ENCODE measurements around the gene SIPA1. TPM values are rescaled to one million over a fixed set of nuclear protein-coding genes. Genes with fewer than 3 reads are reported as not detected.
"Not testable (repeated sequence)": the region's sequence is repeated elsewhere in the genome, so short reads cannot be mapped to it uniquely, and the experiment has no call there.

The SIPA1 gene
- total RNA-seq, 6 experiments from 2014 or later: 23.0 to 41.3 (median 38.3) TPM

DNA sequence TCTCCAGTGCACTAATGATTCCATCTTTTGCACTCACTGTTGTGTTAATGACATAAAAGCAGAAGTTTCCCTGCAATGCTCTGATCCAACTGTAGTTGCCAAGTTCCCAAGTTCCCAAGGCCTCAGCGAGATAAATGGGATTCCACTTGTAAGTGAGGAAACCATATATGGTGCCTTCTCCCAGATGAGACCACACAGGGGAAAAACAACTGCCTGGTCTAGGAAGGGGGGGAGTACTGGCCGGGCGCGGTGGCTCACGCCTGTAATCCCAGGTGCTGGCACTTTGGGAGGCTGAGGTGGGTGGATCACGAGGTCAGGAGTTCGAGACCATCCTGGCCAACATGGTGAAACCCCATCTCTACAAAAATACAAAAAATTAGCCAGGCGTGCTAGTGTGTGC lies 48.1 kb downstream of the SIPA1 start:
- Mint-ChIP-seq H3K4me1 (ENCODE audit: low read depth) (no peaks in the 10 kb centered on the region), H3K9me3 (no peaks in the 10 kb centered on the region), H3K27ac (no peak overlapping the region), H3K36me3 (ENCODE audit: low read depth) (no peaks in the 10 kb centered on the region), H3K4me3 (no peak overlapping the region), H3K27me3 (ENCODE audit: insufficient read depth) (peaks cover 23% of the 10 kb centered on the region)
- TF ChIP-seq CTCF (IDR thresholded peaks at IDR 0.05): no peak
- no peak for DNase-seq

- not testable (repeated sequence) for H3K36me3 Mint-ChIP-seq (ENCODE audit: low read depth); H3K4me1 Mint-ChIP-seq (ENCODE audit: low read depth); H3K27ac Mint-ChIP-seq
These were observed 53.9 kb downstream of the SIPA1 start for GRCh38 chr11:65691847-65692246.

GRCh38 chr11:65692367-65692766 lies 54.5 kb downstream of the SIPA1 start:
- Mint-ChIP-seq H3K27me3 (ENCODE audit: insufficient read depth) (peaks cover 17% of the 10 kb centered on the region), H3K36me3 (ENCODE audit: low read depth) (no peaks in the 10 kb centered on the region), H3K27ac (no peak overlapping the region), H3K4me1 (ENCODE audit: low read depth) (no peaks in the 10 kb centered on the region), H3K9me3 (no peaks in the 10 kb centered on the region), H3K4me3 (no peak overlapping the region)
- TF ChIP-seq CTCF (IDR thresholded peaks at IDR 0.05): no peak
- no peak for DNase-seq

More at GRCh38 chr11:65691847-65692246, 53.9 kb downstream of the SIPA1 start:
- H3K27me3 Mint-ChIP-seq (ENCODE audit: insufficient read depth): peaks cover 14% of the 10 kb centered on the region
- not testable (repeated sequence) for DNase-seq, H3K4me3 Mint-ChIP-seq, H3K9me3 Mint-ChIP-seq

DNA sequence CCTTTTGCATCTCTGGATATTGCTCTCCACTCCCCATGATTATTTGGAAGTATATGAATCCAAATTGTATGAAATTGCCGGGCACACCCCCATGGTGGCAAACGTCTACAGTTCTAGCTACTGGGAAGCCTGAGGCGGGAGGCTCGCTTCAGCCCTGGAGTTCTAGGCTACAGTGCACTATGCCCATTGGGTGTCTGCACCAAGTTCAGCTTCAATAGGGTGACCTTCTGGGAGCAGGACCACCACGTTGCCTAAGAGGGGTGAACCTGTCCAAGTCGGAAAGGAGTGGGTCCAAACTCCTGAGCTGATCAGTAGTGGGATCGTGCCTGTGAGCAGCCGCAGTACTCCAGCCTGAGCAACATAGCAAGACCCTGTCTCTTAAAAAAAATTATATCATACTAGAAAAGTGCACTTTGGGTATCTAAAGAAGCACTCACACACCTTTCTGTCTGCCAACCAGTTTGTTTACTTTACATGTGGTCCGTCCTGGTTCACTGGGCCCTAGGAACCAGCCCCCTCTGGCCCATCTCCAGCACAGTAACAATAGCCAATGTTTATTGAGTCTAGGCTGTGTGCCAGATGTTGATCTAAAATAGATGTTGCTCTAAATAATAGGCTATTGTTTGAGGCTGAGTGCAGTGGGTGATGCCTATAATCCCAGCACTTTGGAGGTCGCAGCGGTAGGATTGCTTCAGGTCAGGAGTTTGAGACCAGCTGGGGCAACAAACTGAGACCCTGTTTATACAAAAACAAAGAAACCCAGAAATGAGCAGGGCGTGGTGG lies 57.7 kb downstream of the SIPA1 start:
- H3K27ac Mint-ChIP-seq: no peak overlapping the region
- no peak overlapping the region for H3K4me3 Mint-ChIP-seq
- no peaks in the 10 kb centered on the region for H3K36me3 Mint-ChIP-seq (ENCODE audit: low read depth)
- no peaks in the 10 kb centered on the region for H3K9me3 Mint-ChIP-seq
- TF ChIP-seq CTCF (IDR thresholded peaks at IDR 0.05): no peak
- peaks cover 28% of the 10 kb centered on the region for H3K27me3 Mint-ChIP-seq (ENCODE audit: insufficient read depth)
- DNase-seq: no peak
- no peaks in the 10 kb centered on the region for H3K4me1 Mint-ChIP-seq (ENCODE audit: low read depth)

- H3K4me1 Mint-ChIP-seq (ENCODE audit: low read depth): no peaks in the 10 kb centered on the region
- no peak for TF ChIP-seq CTCF (IDR thresholded peaks at IDR 0.05)
- no peaks in the 10 kb centered on the region for H3K9me3 Mint-ChIP-seq
- H3K4me3 Mint-ChIP-seq: no peak overlapping the region
- no peak overlapping the region for H3K27ac Mint-ChIP-seq
- no peaks in the 10 kb centered on the region for H3K36me3 Mint-ChIP-seq (ENCODE audit: low read depth)
- no peak for DNase-seq
- peaks cover 34% of the 10 kb centered on the region for H3K27me3 Mint-ChIP-seq (ENCODE audit: insufficient read depth)
These were observed 59.1 kb downstream of the SIPA1 start for GRCh38 chr11:65696802-65697552.

GRCh38 chr11:65698205-65698604 lies 60.3 kb downstream of the SIPA1 start:
- Mint-ChIP-seq H3K36me3 (ENCODE audit: low read depth) (no peaks in the 10 kb centered on the region), H3K4me3 (no peak overlapping the region), H3K9me3 (no peaks in the 10 kb centered on the region), H3K4me1 (ENCODE audit: low read depth) (no peaks in the 10 kb centered on the region), H3K27ac (no peak overlapping the region), H3K27me3 (ENCODE audit: insufficient read depth) (peaks cover 36% of the 10 kb centered on the region)
- no peak for DNase-seq
- TF ChIP-seq CTCF (IDR thresholded peaks at IDR 0.05): no peak
